Bronchial epithelial cell (primary cell): ENCODE measurements around the gene GALNT5. TPM values are rescaled to one million over a fixed set of nuclear protein-coding genes. Genes with fewer than 3 reads are reported as not detected.

Experiments
- DNase-seq: peaks from one replicate; pipeline ENCODE4 v3.0.0-alpha.2; 2010; ENCODE audit warnings: low read depth
- FAIRE-seq: peaks from 2 replicates; lab custom pipeline; 2011; peaks lifted over from hg19 to GRCh38; lab: Jason Lieb, UNC
- H3K27me3 ChIP-seq: 2 replicates; pipeline ENCODE4 v1.5.1; 2011; ENCODE audit warnings: low read length; ENCODE audit not compliant: control insufficient read depth, insufficient read depth
- H3K36me3 ChIP-seq: 2 replicates; pipeline ENCODE4 v1.5.1; 2011; ENCODE audit warnings: low read length; ENCODE audit not compliant: control insufficient read depth, insufficient read depth
- H3K4me3 ChIP-seq: 2 replicates; pipeline ENCODE4 v1.5.1; 2011; ENCODE audit warnings: mild to moderate bottlenecking, low read depth, low read length, control low read depth
- total RNA-seq: library from RNA; depleted of rRNA; stranded (reverse); fragments of >200 nt; gene quantifications from 2 replicates; pipeline ENCODE4 v1.2.1, GENCODE V29; 2014
- TF ChIP-seq, protein P1 (sequence below): IDR thresholded peaks from 2 replicates; pipeline ENCODE4 v1.5.1; 2011; ENCODE audit warnings: mild to moderate bottlenecking, moderate library complexity, low read length, control low read depth, inconsistent platforms; ENCODE audit not compliant: insufficient read depth, severe bottlenecking

The GALNT5 gene
- total RNA-seq, 1 donor from 2014 or later, result 26.1 TPM

DNA sequence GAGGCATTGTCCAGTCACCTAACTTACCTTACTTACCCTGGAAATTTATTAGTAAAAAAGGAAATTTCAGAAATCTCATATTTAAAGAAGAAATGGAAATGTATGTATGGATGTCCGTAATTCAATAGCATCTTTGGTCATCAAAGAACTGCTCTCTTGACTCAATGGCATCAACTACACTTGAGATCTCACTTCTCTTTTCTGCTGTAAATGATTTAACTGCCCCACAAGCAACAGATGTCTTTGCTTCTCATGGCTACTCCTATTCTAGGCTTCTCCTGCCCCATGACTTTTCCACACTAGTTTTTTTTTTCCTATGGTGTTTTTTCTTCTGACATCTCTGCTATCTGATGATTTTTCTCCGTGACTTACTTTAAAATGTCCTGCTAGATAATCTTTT is 102.1 kb downstream of the GALNT5 start:
- no peak for FAIRE-seq
- TF ChIP-seq, protein P1, sequence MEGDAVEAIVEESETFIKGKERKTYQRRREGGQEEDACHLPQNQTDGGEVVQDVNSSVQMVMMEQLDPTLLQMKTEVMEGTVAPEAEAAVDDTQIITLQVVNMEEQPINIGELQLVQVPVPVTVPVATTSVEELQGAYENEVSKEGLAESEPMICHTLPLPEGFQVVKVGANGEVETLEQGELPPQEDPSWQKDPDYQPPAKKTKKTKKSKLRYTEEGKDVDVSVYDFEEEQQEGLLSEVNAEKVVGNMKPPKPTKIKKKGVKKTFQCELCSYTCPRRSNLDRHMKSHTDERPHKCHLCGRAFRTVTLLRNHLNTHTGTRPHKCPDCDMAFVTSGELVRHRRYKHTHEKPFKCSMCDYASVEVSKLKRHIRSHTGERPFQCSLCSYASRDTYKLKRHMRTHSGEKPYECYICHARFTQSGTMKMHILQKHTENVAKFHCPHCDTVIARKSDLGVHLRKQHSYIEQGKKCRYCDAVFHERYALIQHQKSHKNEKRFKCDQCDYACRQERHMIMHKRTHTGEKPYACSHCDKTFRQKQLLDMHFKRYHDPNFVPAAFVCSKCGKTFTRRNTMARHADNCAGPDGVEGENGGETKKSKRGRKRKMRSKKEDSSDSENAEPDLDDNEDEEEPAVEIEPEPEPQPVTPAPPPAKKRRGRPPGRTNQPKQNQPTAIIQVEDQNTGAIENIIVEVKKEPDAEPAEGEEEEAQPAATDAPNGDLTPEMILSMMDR, result no peak
- DNase-seq, result no peak
- no peaks in the 10 kb centered on the region for H3K27me3 ChIP-seq
- H3K36me3 ChIP-seq, result no peaks in the 10 kb centered on the region
- no peak overlapping the region for H3K4me3 ChIP-seq

DNA sequence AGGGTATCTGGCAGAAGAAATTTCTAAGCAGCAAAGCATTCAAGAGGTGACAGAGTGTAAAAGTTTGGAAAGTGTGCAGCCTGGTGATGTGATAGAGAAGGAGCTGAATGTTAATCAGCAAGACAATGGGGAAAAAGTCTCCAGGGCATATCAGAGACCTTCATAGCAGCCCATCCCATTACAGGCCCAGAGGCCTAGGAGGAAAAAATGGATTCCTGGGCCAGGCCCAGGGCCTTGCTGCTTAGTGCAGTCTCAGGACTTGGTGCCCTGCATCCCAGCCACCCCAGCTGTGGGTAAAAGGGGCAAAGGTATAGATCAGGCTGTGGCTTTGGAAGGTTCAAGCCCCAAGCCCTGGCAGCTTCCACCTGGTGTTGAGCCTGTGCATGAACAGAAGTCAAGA is 104.0 kb downstream of the GALNT5 start:
- H3K27me3 ChIP-seq, result no peaks in the 10 kb centered on the region
- no peak overlapping the region for H3K4me3 ChIP-seq
- TF ChIP-seq, protein P1, result no peak
- DNase-seq, result no peak
- H3K36me3 ChIP-seq, result no peaks in the 10 kb centered on the region
- FAIRE-seq, result no peak

DNA sequence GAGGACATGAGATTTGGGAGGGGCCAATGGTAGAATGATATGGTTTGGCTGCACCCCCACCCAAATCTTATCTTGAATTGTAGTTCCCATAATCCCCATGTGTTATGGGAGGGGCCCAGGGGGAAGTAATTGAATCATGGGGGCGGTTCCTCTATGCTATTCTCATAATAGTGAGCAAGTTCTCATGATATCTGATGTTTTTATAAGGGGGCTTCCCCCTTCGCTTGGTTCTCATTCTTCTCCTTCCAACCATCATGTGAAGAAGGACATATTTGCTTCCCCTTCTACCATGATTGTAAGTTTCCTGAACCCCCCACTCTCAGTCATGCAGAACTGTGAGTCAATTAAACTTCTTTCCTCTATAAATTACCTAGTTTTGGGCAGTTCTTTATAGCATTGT is 105.1 kb downstream of the GALNT5 start:
- Histone ChIP-seq H3K27me3 (no peaks in the 10 kb centered on the region), H3K36me3 (no peaks in the 10 kb centered on the region), H3K4me3 (no peak overlapping the region)
- FAIRE-seq, result no peak
- TF ChIP-seq, protein P1, result no peak
- no peak for DNase-seq

DNA sequence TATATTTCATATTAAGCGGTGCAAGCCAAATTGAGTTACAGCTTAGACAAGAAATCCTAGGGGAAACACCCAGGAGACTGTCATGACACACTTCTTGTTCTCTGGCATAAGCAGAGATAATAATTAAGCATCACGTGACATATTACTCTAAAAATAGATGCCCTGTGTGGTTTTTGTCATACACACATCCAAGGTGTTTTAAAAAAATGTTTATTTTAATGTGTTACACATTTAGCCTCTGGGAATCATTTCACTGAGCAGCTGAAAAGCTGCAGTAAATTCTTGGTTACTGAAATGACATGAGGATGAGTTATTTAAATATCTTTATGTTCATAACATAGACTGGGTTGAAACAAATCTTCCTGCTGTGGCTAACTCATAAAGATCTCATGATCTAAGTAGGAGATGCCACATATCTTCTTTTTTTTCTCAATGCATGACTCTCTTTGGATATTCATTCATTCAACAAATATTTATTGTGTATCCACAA is 106.2 kb downstream of the GALNT5 start:
- no peak for FAIRE-seq

More for the DNA sequence above, 106.2 kb downstream of the GALNT5 start:
- Histone ChIP-seq H3K27me3 (no peaks in the 10 kb centered on the region), H3K4me3 (no peak overlapping the region), H3K36me3 (no peaks in the 10 kb centered on the region)
- TF ChIP-seq, protein P1, result no peak
- no peak for DNase-seq

Other genes with a start within 250 kb of the GALNT5 start
- gene ERMN, start 68.1 kb downstream of the GALNT5 start, total RNA-seq, result not detected in 2 replicates
- gene CYTIP, start 186.4 kb downstream of the GALNT5 start, total RNA-seq, result not detected in 2 replicates